Measurements from ENCODE around the gene CEP350. TPM values are rescaled to one million over a fixed set of nuclear protein-coding genes. Genes with fewer than 3 reads are reported as not detected.
"Not testable (repeated sequence)": the region's sequence is repeated elsewhere in the genome, so short reads cannot be mapped to it uniquely, and the experiment has no call there.

Gene CEP350
- total RNA-seq, 2 experiments from 2014 or later: 59.3 to 65.1 TPM

GRCh38 chr1:180002437-180002836, 47.8 kb downstream of the CEP350 start:
- ATAC-seq (no peak), DNase-seq (no peak)
- CTCF ChIA-PET: no interaction called here
- Mint-ChIP-seq H3K36me3 (ENCODE audit: low read depth) (peaks cover 36% of the 10 kb centered on the region), H3K4me3 (no peak overlapping the region), H3K27me3 (ENCODE audit: low read depth) (no peaks in the 10 kb centered on the region), H3K9me3 (ENCODE audit: insufficient read depth) (peaks cover 3% of the 10 kb centered on the region), H3K27ac (no peak overlapping the region), H3K4me1 (ENCODE audit: low read depth) (no peaks in the 10 kb centered on the region)
- POLR2A ChIA-PET: no interaction called here

- ChIA-PET POLR2A (no interaction called here), CTCF (no interaction called here)
These were observed 48.6 kb downstream of the CEP350 start for GRCh38 chr1:180003026-180003695.

GRCh38 chr1:180006762-180007161, 52.2 kb downstream of the CEP350 start:
- POLR2A ChIA-PET; H3K4me1 Mint-ChIP-seq (ENCODE audit: low read depth); DNase-seq; ATAC-seq; H3K27me3 Mint-ChIP-seq (ENCODE audit: low read depth); H3K27ac Mint-ChIP-seq; H3K4me3 Mint-ChIP-seq; H3K9me3 Mint-ChIP-seq (ENCODE audit: insufficient read depth); CTCF ChIA-PET: not testable (repeated sequence)
- H3K36me3 Mint-ChIP-seq (ENCODE audit: low read depth): peaks cover 41% of the 10 kb centered on the region

More at GRCh38 chr1:180003026-180003695, 48.6 kb downstream of the CEP350 start:
- no peak for DNase-seq
- H3K9me3 Mint-ChIP-seq (ENCODE audit: insufficient read depth): peaks cover 3% of the 10 kb centered on the region
- no peaks in the 10 kb centered on the region for H3K4me1 Mint-ChIP-seq (ENCODE audit: low read depth)
- peaks cover 40% of the 10 kb centered on the region for H3K36me3 Mint-ChIP-seq (ENCODE audit: low read depth)
- no peak for ATAC-seq
- no peak overlapping the region for H3K27ac Mint-ChIP-seq
- no peaks in the 10 kb centered on the region for H3K27me3 Mint-ChIP-seq (ENCODE audit: low read depth)
- no peak overlapping the region for H3K4me3 Mint-ChIP-seq

GRCh38 chr1:180020017-180020416, 65.4 kb downstream of the CEP350 start:
- Mint-ChIP-seq H3K4me1 (ENCODE audit: low read depth) (no peaks in the 10 kb centered on the region), H3K27ac (no peak overlapping the region), H3K9me3 (ENCODE audit: insufficient read depth) (no peaks in the 10 kb centered on the region), H3K27me3 (ENCODE audit: low read depth) (no peaks in the 10 kb centered on the region), H3K36me3 (ENCODE audit: low read depth) (peaks cover 51% of the 10 kb centered on the region), H3K4me3 (no peak overlapping the region)
- ATAC-seq (no peak), DNase-seq (no peak)
- CTCF ChIA-PET: interaction anchor here (1.2 kb wide), 1 partner anchor 64 kb away, joined by 4 read pairs; no protein-coding TSS in a partner anchor
- POLR2A ChIA-PET: interaction anchor here (0.6 kb wide), 1 partner anchor 392 kb away, joined by 3 read pairs; no protein-coding TSS in a partner anchor

GRCh38 chr1:180026556-180026955, 71.9 kb downstream of the CEP350 start:
- H3K36me3 Mint-ChIP-seq (ENCODE audit: low read depth): peaks cover 36% of the 10 kb centered on the region
- no peaks in the 10 kb centered on the region for H3K9me3 Mint-ChIP-seq (ENCODE audit: insufficient read depth)
- no peak for DNase-seq
- H3K4me1 Mint-ChIP-seq (ENCODE audit: low read depth): no peaks in the 10 kb centered on the region
- no peak for ATAC-seq
- POLR2A ChIA-PET: no interaction called here
- CTCF ChIA-PET: no interaction called here
- H3K27ac Mint-ChIP-seq: no peak overlapping the region
- no peak overlapping the region for H3K4me3 Mint-ChIP-seq
- H3K27me3 Mint-ChIP-seq (ENCODE audit: low read depth): no peaks in the 10 kb centered on the region

GRCh38 chr1:180027949-180028445, 73.4 kb downstream of the CEP350 start:
- Mint-ChIP-seq H3K9me3 (ENCODE audit: insufficient read depth) (no peaks in the 10 kb centered on the region), H3K4me1 (ENCODE audit: low read depth) (no peaks in the 10 kb centered on the region), H3K4me3 (no peak overlapping the region), H3K27me3 (ENCODE audit: low read depth) (no peaks in the 10 kb centered on the region), H3K27ac (no peak overlapping the region), H3K36me3 (ENCODE audit: low read depth) (peaks cover 35% of the 10 kb centered on the region)
- CTCF ChIA-PET: interaction anchor here (1.1 to 1.2 kb wide), 2 partner anchors 160 to 181 kb away, joined by 3 read pairs; no protein-coding TSS in a partner anchor
- DNase-seq: no peak
- no peak for ATAC-seq
- POLR2A ChIA-PET: no interaction called here

GRCh38 chr1:180028864-180029263, 74.3 kb downstream of the CEP350 start:
- POLR2A ChIA-PET: no interaction called here
- Mint-ChIP-seq H3K27ac (no peak overlapping the region), H3K36me3 (ENCODE audit: low read depth) (peaks cover 35% of the 10 kb centered on the region), H3K27me3 (ENCODE audit: low read depth) (no peaks in the 10 kb centered on the region), H3K4me3 (no peak overlapping the region), H3K9me3 (ENCODE audit: insufficient read depth) (no peaks in the 10 kb centered on the region), H3K4me1 (ENCODE audit: low read depth) (no peaks in the 10 kb centered on the region)
- DNase-seq: no peak
- CTCF ChIA-PET: no interaction called here
- ATAC-seq: no peak

GRCh38 chr1:180029524-180030135, 75.0 kb downstream of the CEP350 start:
- CTCF ChIA-PET: no interaction called here
- no peak for ATAC-seq

GRCh38 chr1:180031664-180032063, 77.1 kb downstream of the CEP350 start:
- no peaks in the 10 kb centered on the region for H3K9me3 Mint-ChIP-seq (ENCODE audit: insufficient read depth)
- no peaks in the 10 kb centered on the region for H3K4me1 Mint-ChIP-seq (ENCODE audit: low read depth)
- ATAC-seq (no peak), DNase-seq (no peak)
- H3K4me3 Mint-ChIP-seq: no peak overlapping the region
- ChIA-PET POLR2A (no interaction called here), CTCF (interaction anchor here (2.0 kb wide), 1 partner anchor 148 kb away, joined by 8 read pairs; no protein-coding TSS in a partner anchor)
- H3K36me3 Mint-ChIP-seq (ENCODE audit: low read depth): peaks cover 44% of the 10 kb centered on the region
- H3K27ac Mint-ChIP-seq: no peak overlapping the region
- no peaks in the 10 kb centered on the region for H3K27me3 Mint-ChIP-seq (ENCODE audit: low read depth)

More at GRCh38 chr1:180029524-180030135, 75.0 kb downstream of the CEP350 start:
- Mint-ChIP-seq H3K4me3 (no peak overlapping the region), H3K36me3 (ENCODE audit: low read depth) (peaks cover 40% of the 10 kb centered on the region), H3K9me3 (ENCODE audit: insufficient read depth) (no peaks in the 10 kb centered on the region), H3K4me1 (ENCODE audit: low read depth) (no peaks in the 10 kb centered on the region), H3K27me3 (ENCODE audit: low read depth) (no peaks in the 10 kb centered on the region), H3K27ac (no peak overlapping the region)
- POLR2A ChIA-PET: no interaction called here
- no peak for DNase-seq

- POLR2A ChIA-PET: no interaction called here
- Mint-ChIP-seq H3K27me3 (ENCODE audit: low read depth) (no peaks in the 10 kb centered on the region), H3K4me3 (no peak overlapping the region), H3K9me3 (ENCODE audit: insufficient read depth) (no peaks in the 10 kb centered on the region), H3K4me1 (ENCODE audit: low read depth) (no peaks in the 10 kb centered on the region), H3K27ac (no peak overlapping the region), H3K36me3 (ENCODE audit: low read depth) (peaks cover 50% of the 10 kb centered on the region)
- DNase-seq: no peak
- CTCF ChIA-PET: interaction anchor here (1.5 kb wide), 1 partner anchor 165 kb away, joined by 3 read pairs; no protein-coding TSS in a partner anchor
- no peak for ATAC-seq
These were observed 78.8 kb downstream of the CEP350 start for GRCh38 chr1:180033390-180033789.

GRCh38 chr1:180040034-180040433, 85.4 kb downstream of the CEP350 start:
- ChIA-PET CTCF (no interaction called here), POLR2A (no interaction called here)
- no peak for ATAC-seq
- H3K27me3 Mint-ChIP-seq (ENCODE audit: low read depth): no peaks in the 10 kb centered on the region
- peaks cover 55% of the 10 kb centered on the region for H3K36me3 Mint-ChIP-seq (ENCODE audit: low read depth)
- DNase-seq: no peak
- H3K27ac Mint-ChIP-seq: no peak overlapping the region
- no peak overlapping the region for H3K4me3 Mint-ChIP-seq
- H3K9me3 Mint-ChIP-seq (ENCODE audit: insufficient read depth): no peaks in the 10 kb centered on the region
- H3K4me1 Mint-ChIP-seq (ENCODE audit: low read depth): peaks cover 3% of the 10 kb centered on the region

GRCh38 chr1:180041582-180041981, 87.0 kb downstream of the CEP350 start:
- Mint-ChIP-seq H3K27me3 (ENCODE audit: low read depth) (no peaks in the 10 kb centered on the region), H3K4me1 (ENCODE audit: low read depth) (peaks cover 3% of the 10 kb centered on the region), H3K27ac (no peak overlapping the region), H3K9me3 (ENCODE audit: insufficient read depth) (no peaks in the 10 kb centered on the region), H3K36me3 (ENCODE audit: low read depth) (peaks cover 61% of the 10 kb centered on the region), H3K4me3 (no peak overlapping the region)
- POLR2A ChIA-PET: no interaction called here
- CTCF ChIA-PET: no interaction called here
- DNase-seq (no peak), ATAC-seq (no peak)
